Progenitor cell of endocrine pancreas (in vitro differentiated cells): ENCODE measurements around the gene DUSP21. TPM values are rescaled to one million over a fixed set of nuclear protein-coding genes. Genes with fewer than 3 reads are reported as not detected.

Source experiments
- DNase-seq: peaks from one replicate; pipeline ENCODE4 v3.0.0; 2021; ENCODE audit warnings: low spot score; ENCODE audit not compliant: unreplicated experiment
- H3K27ac Mint-ChIP-seq: 2 replicates; pipeline ENCODE4 v1.8.0; 2021; ENCODE audit warnings: mild to moderate bottlenecking, moderate library complexity, mixed read lengths
- H3K27me3 Mint-ChIP-seq: 2 replicates; pipeline ENCODE4 v1.8.0; 2021; ENCODE audit warnings: mixed read lengths
- H3K36me3 Mint-ChIP-seq: 2 replicates; pipeline ENCODE4 v1.8.0; 2022; ENCODE audit warnings: mixed read lengths; ENCODE audit not compliant: insufficient read depth
- H3K4me1 Mint-ChIP-seq: 2 replicates; pipeline ENCODE4 v1.8.0; 2021; ENCODE audit warnings: low read depth, mixed read lengths
- H3K4me3 Mint-ChIP-seq: 2 replicates; pipeline ENCODE4 v1.8.0; 2021; ENCODE audit warnings: low read depth, mild to moderate bottlenecking, moderate library complexity, mixed read lengths
- H3K9me3 Mint-ChIP-seq: 2 replicates; pipeline ENCODE4 v1.8.0; 2021; ENCODE audit warnings: low read depth, mixed read lengths
- total RNA-seq: library from RNA; stranded (reverse); gene quantifications from 2 replicates; pipeline ENCODE4 v1.2.1, GENCODE V29; 2021
- TF ChIP-seq, protein P1 (sequence below): fragments of 200-600 bp; sonication (generic); IDR thresholded peaks from one replicate; pipeline ENCODE4 v1.5.0; 2021; ENCODE audit warnings: antibody characterized with exemption, mild to moderate bottlenecking; ENCODE audit not compliant: unreplicated experiment

DUSP21 gene
- total RNA-seq, 1 donor from 2014 or later: not detected

GRCh38 chrX:44876767-44877166, 32.9 kb downstream of the DUSP21 start:
- TF ChIP-seq, protein P1, sequence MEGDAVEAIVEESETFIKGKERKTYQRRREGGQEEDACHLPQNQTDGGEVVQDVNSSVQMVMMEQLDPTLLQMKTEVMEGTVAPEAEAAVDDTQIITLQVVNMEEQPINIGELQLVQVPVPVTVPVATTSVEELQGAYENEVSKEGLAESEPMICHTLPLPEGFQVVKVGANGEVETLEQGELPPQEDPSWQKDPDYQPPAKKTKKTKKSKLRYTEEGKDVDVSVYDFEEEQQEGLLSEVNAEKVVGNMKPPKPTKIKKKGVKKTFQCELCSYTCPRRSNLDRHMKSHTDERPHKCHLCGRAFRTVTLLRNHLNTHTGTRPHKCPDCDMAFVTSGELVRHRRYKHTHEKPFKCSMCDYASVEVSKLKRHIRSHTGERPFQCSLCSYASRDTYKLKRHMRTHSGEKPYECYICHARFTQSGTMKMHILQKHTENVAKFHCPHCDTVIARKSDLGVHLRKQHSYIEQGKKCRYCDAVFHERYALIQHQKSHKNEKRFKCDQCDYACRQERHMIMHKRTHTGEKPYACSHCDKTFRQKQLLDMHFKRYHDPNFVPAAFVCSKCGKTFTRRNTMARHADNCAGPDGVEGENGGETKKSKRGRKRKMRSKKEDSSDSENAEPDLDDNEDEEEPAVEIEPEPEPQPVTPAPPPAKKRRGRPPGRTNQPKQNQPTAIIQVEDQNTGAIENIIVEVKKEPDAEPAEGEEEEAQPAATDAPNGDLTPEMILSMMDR: no peak
- Mint-ChIP-seq H3K27ac (no peak overlapping the region), H3K27me3 (no peaks in the 10 kb centered on the region), H3K9me3 (peaks cover 3% of the 10 kb centered on the region), H3K4me1 (peaks cover 3% of the 10 kb centered on the region), H3K36me3 (peaks cover 7% of the 10 kb centered on the region), H3K4me3 (no peak overlapping the region)
- no peak for DNase-seq

DNA sequence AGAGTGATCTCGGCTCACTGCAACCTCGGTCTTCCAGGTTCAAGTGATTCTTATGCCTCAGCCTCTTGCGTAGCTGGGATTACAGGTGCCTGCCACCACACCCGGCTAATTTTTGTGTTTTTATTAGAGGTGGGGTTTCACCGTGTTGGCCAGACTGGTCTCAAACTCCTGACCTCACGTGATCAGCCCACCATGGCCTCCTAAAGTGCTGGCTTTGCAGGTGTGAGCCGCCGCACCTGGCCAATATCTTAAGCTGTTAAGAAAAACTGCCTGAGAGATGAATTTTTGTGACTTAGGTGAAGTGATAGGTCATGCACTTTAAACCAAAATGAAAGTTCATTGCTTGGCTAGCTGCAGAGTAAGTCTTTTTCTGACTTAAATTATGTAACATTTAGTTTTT, 35.0 kb downstream of the DUSP21 start:
- TF ChIP-seq, protein P1: no peak
- Mint-ChIP-seq H3K4me1 (peaks cover 4% of the 10 kb centered on the region), H3K9me3 (peaks cover 3% of the 10 kb centered on the region), H3K4me3 (no peak overlapping the region), H3K27ac (no peak overlapping the region), H3K27me3 (no peaks in the 10 kb centered on the region), H3K36me3 (peaks cover 7% of the 10 kb centered on the region)
- DNase-seq: no peak

- TF ChIP-seq, protein P1: no peak
- Mint-ChIP-seq H3K9me3 (peaks cover 12% of the 10 kb centered on the region), H3K27ac (peak overlapping the region; percentile 39), H3K4me1 (peaks cover 2% of the 10 kb centered on the region), H3K4me3 (no peak overlapping the region), H3K36me3 (peaks cover 6% of the 10 kb centered on the region), H3K27me3 (no peaks in the 10 kb centered on the region)
- no peak for DNase-seq
Measured at GRCh38 chrX:44881549-44881948, 37.7 kb downstream of the DUSP21 start.

GRCh38 chrX:44882635-44883034, 38.8 kb downstream of the DUSP21 start:
- H3K4me3 Mint-ChIP-seq: no peak overlapping the region
- H3K9me3 Mint-ChIP-seq: peaks cover 15% of the 10 kb centered on the region
- H3K36me3 Mint-ChIP-seq: peaks cover 4% of the 10 kb centered on the region
- H3K27ac Mint-ChIP-seq: no peak overlapping the region
- DNase-seq: no peak
- no peaks in the 10 kb centered on the region for H3K27me3 Mint-ChIP-seq
- TF ChIP-seq, protein P1: no peak
- H3K4me1 Mint-ChIP-seq: peaks cover 2% of the 10 kb centered on the region

- H3K4me3 Mint-ChIP-seq: no peak overlapping the region
- no peaks in the 10 kb centered on the region for H3K27me3 Mint-ChIP-seq
- H3K9me3 Mint-ChIP-seq: peaks cover 17% of the 10 kb centered on the region
- no peak for DNase-seq
- peaks cover 3% of the 10 kb centered on the region for H3K36me3 Mint-ChIP-seq
- TF ChIP-seq, protein P1: no peak
- no peak overlapping the region for H3K27ac Mint-ChIP-seq
- peaks cover 2% of the 10 kb centered on the region for H3K4me1 Mint-ChIP-seq
Measured at GRCh38 chrX:44884944-44885343, 41.1 kb downstream of the DUSP21 start.
